MCF 10A (cell line): ENCODE data around the gene SNX25. TPM values are rescaled to one million over a fixed set of nuclear protein-coding genes. Genes with fewer than 3 reads are reported as not detected.

Source experiments
- BruUV-seq: library from RNA; stranded (reverse); fragments of 400-500 nt; replicated peaks from 2 replicates; lab custom pipeline; 2021; lab: Mats Ljungman, UMichigan
- CTCF ChIA-PET: fragments of 300-600 bp; sonication (Branson Sonifier 250); formaldehyde crosslinking; extraction: SDS; loops from one replicate; lab custom pipeline; 2021; ENCODE audit warnings: antibody characterized with exemption, inconsistent platforms; lab: Yijun Ruan, JAX
- POLR2A ChIA-PET: fragments of 300-600, 350-650 bp; sonication (Branson Sonifier 250); formaldehyde crosslinking; extraction: SDS; loops from one replicate; lab custom pipeline; 2020; ENCODE audit warnings: antibody characterized with exemption, inconsistent platforms; lab: Yijun Ruan, JAX
- DNase-seq: peaks from one replicate; pipeline ENCODE4 v3.0.0-alpha.2; 2018; ENCODE audit not compliant: unreplicated experiment
- H3K27ac Mint-ChIP-seq: one replicate; pipeline ENCODE4 v1.8.0; 2022; ENCODE audit warnings: mild to moderate bottlenecking, low read depth, mixed read lengths; ENCODE audit not compliant: unreplicated experiment
- H3K27me3 Mint-ChIP-seq: one replicate; pipeline ENCODE4 v1.8.0; 2022; ENCODE audit warnings: mixed read lengths; ENCODE audit not compliant: insufficient read depth, unreplicated experiment
- H3K36me3 Mint-ChIP-seq: one replicate; pipeline ENCODE4 v1.8.0; 2022; ENCODE audit warnings: mild to moderate bottlenecking, moderate library complexity, mixed read lengths; ENCODE audit not compliant: insufficient read depth, unreplicated experiment
- H3K4me1 Mint-ChIP-seq: one replicate; pipeline ENCODE4 v1.8.0; 2022; ENCODE audit warnings: mixed read lengths; ENCODE audit not compliant: insufficient read depth, unreplicated experiment
- H3K4me3 Mint-ChIP-seq: one replicate; pipeline ENCODE4 v1.8.0; 2022; ENCODE audit warnings: mild to moderate bottlenecking, moderate library complexity, mixed read lengths; ENCODE audit not compliant: unreplicated experiment
- H3K9me3 Mint-ChIP-seq: one replicate; pipeline ENCODE4 v1.8.0; 2022; ENCODE audit warnings: mixed read lengths; ENCODE audit not compliant: unreplicated experiment
- CTCF ChIP-seq: fragments of 200-600 bp; IDR thresholded peaks from one replicate; pipeline ENCODE4 v1.8.0; 2022; ENCODE audit warnings: antibody characterized with exemption, mild to moderate bottlenecking; ENCODE audit not compliant: unreplicated experiment
- intact Hi-C: fragments of 100-400 bp; cut with micrococcal nuclease; formaldehyde crosslinking; loops from 2 replicates; pipeline ENCODE4 v1.14.1; 2022
- total RNA-seq: library from RNA; stranded (reverse); gene quantifications from 2 replicates; pipeline ENCODE4 v1.2.3, GENCODE V29; 2022

Gene SNX25
- total RNA-seq, 1 experiment from 2014 or later, result 10.5 TPM

DNA sequence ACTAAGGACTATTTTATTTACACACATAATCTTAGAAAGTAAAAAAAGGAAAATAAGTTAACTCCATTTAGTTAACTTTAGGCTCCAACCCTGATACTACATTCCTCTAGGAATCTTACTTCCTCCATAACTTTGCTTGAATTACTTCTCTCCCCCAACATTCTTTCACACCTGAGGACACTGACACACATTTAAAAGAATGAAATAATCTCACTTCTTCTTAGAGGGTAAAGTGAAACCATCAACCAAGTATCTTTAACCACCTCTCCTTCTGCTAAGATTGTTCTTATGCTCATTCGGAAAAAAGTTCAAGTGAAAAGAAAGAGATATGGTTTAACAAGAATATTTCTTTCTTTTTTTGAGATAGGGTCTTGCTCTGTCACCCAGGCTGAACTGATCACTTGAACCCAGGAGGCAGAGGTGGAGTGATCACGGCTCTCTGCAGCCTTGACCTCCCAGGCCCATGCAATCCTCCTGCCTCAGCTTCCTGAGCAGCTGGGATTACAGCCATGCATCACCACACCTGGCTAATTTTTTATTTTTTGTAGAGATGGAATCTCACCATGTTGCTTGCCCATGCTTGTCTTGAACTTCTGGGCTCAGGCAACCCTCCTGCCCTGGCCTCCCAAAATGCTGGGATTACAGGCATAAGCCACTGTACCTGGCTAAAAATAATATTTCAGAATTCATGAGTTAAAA is 37.9 kb upstream of the SNX25 start:
- TF ChIP-seq CTCF, result no peak
- CTCF ChIA-PET, result interaction anchor here (0.6 to 0.9 kb wide), 3 partner anchors 8 to 328 kb away, joined by 3 to 5 read pairs (median 3); no protein-coding TSS in a partner anchor
- peaks cover 5% of the 10 kb centered on the region for H3K4me1 Mint-ChIP-seq
- H3K36me3 Mint-ChIP-seq, result peaks cover 59% of the 10 kb centered on the region
- DNase-seq, result no peak
- POLR2A ChIA-PET, result interaction anchor here (1.4 kb wide), 1 partner anchor 14 kb away, joined by 5 read pairs; no protein-coding TSS in a partner anchor
- intact Hi-C loops, result no loop called here
- no peaks in the 10 kb centered on the region for H3K9me3 Mint-ChIP-seq
- peak overlapping the region; percentile 40 for H3K27ac Mint-ChIP-seq
- BruUV-seq, result no TSS peak
- no peak overlapping the region for H3K4me3 Mint-ChIP-seq
- no peaks in the 10 kb centered on the region for H3K27me3 Mint-ChIP-seq

DNA sequence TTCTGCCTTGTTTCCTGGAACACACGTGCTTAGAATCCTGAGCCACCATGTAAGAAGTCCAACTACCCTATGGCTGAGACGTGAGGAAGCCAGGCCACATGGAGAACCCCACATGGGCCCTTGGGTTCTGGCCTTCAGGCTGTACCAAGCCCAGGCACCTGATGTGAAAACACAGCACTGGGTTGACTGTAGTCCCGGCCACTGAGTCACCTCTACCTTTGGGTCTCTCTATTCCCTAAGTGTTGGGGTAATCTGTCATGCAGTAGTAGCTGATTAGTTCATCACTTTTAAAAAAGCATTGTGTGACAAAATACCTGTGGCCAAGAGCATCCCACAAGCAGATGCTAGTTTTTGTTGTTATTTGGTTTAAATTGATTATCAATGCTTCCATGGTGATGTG is 29.9 kb upstream of the SNX25 start:
- TF ChIP-seq CTCF, result no peak
- Mint-ChIP-seq H3K4me1 (peaks cover 10% of the 10 kb centered on the region), H3K27ac (no peak overlapping the region), H3K36me3 (peaks cover 26% of the 10 kb centered on the region), H3K9me3 (no peaks in the 10 kb centered on the region), H3K4me3 (no peak overlapping the region), H3K27me3 (no peaks in the 10 kb centered on the region)
- no peak for DNase-seq
- BruUV-seq, result no TSS peak
- CTCF ChIA-PET, result interaction anchor here (0.7 kb wide), 1 partner anchor 8 kb away, joined by 3 read pairs; no protein-coding TSS in a partner anchor
- intact Hi-C loops, result no loop called here
- POLR2A ChIA-PET, result no interaction called here

DNA sequence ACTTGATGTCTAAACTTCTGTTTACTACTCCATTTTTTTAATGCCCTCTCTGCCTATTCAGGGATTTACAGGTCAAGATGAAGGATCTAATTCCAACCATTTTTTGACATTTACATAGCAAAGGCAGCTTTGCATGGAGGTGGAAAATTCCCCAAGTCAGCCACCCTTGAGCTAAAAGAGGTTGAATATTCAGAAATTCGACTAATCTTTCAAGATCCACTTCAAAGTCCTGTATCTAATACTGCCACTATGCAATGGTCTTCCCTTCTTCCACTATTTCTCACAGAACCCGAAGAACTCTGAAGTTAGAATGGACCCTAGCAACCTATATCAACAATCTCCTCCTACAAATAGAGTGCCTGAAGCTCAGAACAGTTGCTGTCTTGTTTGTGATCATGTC is 27.2 kb upstream of the SNX25 start:
- no peaks in the 10 kb centered on the region for H3K27me3 Mint-ChIP-seq
- no peak for TF ChIP-seq CTCF

DNA sequence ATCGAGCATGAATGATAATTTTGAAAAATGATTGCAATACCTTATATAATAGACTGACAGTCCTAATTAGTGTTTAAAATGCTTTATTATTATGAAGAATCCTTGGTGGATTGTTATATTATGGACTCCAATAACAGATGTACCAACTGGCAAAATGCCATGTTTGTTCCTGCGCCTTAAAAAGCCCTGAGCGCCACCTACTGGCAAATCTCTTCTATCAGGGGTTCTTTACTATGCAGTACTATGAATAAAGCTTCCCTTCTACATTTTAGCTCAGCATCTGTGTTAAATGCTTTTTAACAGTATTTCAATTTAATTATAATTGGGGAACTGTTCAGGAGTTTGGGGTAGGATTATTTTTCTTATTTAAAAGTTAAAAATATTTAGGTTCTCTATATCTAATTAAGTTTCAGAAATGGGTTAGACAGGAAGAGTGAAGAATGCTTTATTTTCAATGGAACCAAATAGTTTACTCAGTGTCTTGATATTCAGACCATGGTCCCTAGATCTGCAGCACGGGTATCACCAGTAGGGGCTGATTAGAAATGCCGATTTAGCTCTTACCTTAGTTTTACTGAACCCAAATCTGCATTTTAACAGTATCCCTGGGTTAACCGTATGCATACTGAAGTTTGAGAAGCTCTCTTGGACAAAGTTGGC is 25.6 kb upstream of the SNX25 start:
- ChIA-PET CTCF (interaction anchor here (0.6 to 5.6 kb wide), 22 partner anchors 10 to 970 kb away, joined by 3 to 42 read pairs (median 4); partner anchors contain the start of gene HELT), POLR2A (interaction anchor here (0.7 to 1.2 kb wide), 6 partner anchors 12 to 767 kb away, joined by 3 to 4 read pairs (median 3); partner anchors contain the start of gene SLC25A4)
- Mint-ChIP-seq H3K9me3 (no peaks in the 10 kb centered on the region), H3K27ac (no peak overlapping the region), H3K4me3 (no peak overlapping the region), H3K4me1 (peaks cover 10% of the 10 kb centered on the region), H3K36me3 (peaks cover 33% of the 10 kb centered on the region), H3K27me3 (no peaks in the 10 kb centered on the region)
- peak; percentile 91 for DNase-seq
- TF ChIP-seq CTCF, result peak; percentile 54
- no TSS peak for BruUV-seq
- intact Hi-C loops, result no loop called here

More for the DNA sequence above, 27.2 kb upstream of the SNX25 start:
- ChIA-PET POLR2A (no interaction called here), CTCF (interaction anchor here (0.6 to 5.6 kb wide), 8 partner anchors 8 to 857 kb away, joined by 3 to 42 read pairs (median 6); no protein-coding TSS in a partner anchor)
- no peak for DNase-seq
- Mint-ChIP-seq H3K4me1 (peaks cover 10% of the 10 kb centered on the region), H3K4me3 (no peak overlapping the region), H3K36me3 (peaks cover 25% of the 10 kb centered on the region), H3K27ac (peak overlapping the region; percentile 57), H3K9me3 (no peaks in the 10 kb centered on the region)
- BruUV-seq, result no TSS peak
- intact Hi-C loops, result no loop called here
